HG02973 (cell line): ENCODE measurements around the gene ARMC6.
"Not testable (repeated sequence)": the region's sequence is repeated elsewhere in the genome, so short reads cannot be mapped to it uniquely, and the experiment has no call there.

ENCODE experiments used
- ATAC-seq: cut with Tn5 transposase; IDR thresholded peaks from one replicate; pipeline ENCODE4 v1.9.1; 2021; ENCODE audit warnings: moderate library complexity; ENCODE audit not compliant: unreplicated experiment

Gene ARMC6

GRCh38 chr19:19074196-19074882 lies 40.9 kb downstream of the ARMC6 start:
- no peak for ATAC-seq

GRCh38 chr19:19075126-19075525 lies 41.7 kb downstream of the ARMC6 start:
- no peak for ATAC-seq

GRCh38 chr19:19076476-19076875 lies 43.1 kb downstream of the ARMC6 start:
- ATAC-seq, result no peak

GRCh38 chr19:19077103-19077502 lies 43.7 kb downstream of the ARMC6 start:
- no peak for ATAC-seq

- ATAC-seq, result no peak
Observed at GRCh38 chr19:19078801-19079200, 45.4 kb downstream of the ARMC6 start.

GRCh38 chr19:19079571-19079970 lies 46.2 kb downstream of the ARMC6 start:
- ATAC-seq, result no peak

- ATAC-seq, result no peak
Observed at GRCh38 chr19:19081642-19082151, 48.3 kb downstream of the ARMC6 start.

- no peak for ATAC-seq
Observed at GRCh38 chr19:19083413-19084178, 50.2 kb downstream of the ARMC6 start.

GRCh38 chr19:19087676-19088075 lies 54.3 kb downstream of the ARMC6 start:
- no peak for ATAC-seq

- no peak for ATAC-seq
Observed at GRCh38 chr19:19094513-19094912, 61.1 kb downstream of the ARMC6 start.

- no peak for ATAC-seq
Observed at GRCh38 chr19:19095691-19096090, 62.3 kb downstream of the ARMC6 start.

- no peak for ATAC-seq
Observed at GRCh38 chr19:19096641-19097627, 63.5 kb downstream of the ARMC6 start.

GRCh38 chr19:19098084-19098702 lies 64.8 kb downstream of the ARMC6 start:
- no peak for ATAC-seq

- no peak for ATAC-seq
Observed at GRCh38 chr19:19098703-19099632, 65.6 kb downstream of the ARMC6 start.

GRCh38 chr19:19101540-19101939 lies 68.1 kb downstream of the ARMC6 start:
- ATAC-seq, result no peak

- ATAC-seq, result not testable (repeated sequence)
Observed at GRCh38 chr19:19102566-19102965, 69.2 kb downstream of the ARMC6 start.

GRCh38 chr19:19103167-19103566 lies 69.8 kb downstream of the ARMC6 start:
- ATAC-seq, result no peak

- ATAC-seq, result no peak
Observed at GRCh38 chr19:19105365-19106055, 72.1 kb downstream of the ARMC6 start.

- ATAC-seq, result no peak
Observed at GRCh38 chr19:19106056-19106551, 72.7 kb downstream of the ARMC6 start.
